GM12874 (cell line): ENCODE data around the gene JCAD.

Experiments
- TF ChIP-seq, protein P1 (sequence below): IDR thresholded peaks from 2 replicates; pipeline ENCODE4 v1.5.1; 2011; ENCODE audit warnings: low read depth, mild to moderate bottlenecking, control low read depth, low read length, moderate library complexity; ENCODE audit not compliant: insufficient read depth

The JCAD gene

DNA sequence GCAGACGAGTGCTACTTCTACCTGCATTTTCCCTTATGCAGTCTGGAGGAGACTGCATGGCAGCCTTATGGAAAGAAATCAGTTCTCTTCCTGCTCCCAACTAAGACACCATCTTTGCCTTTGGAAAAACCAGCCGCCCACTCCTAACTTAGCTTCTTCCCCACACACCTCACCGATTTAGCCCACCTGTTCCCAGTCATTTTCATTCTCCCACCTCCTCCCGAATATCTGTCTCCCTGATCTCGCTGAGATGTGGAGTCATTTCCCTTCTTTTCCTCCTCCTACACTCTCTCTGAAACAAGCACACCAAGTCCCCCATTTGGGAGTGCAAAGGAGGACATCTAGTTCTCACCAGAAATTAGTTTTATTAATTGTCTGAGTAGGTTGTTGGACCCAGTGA, 35.2 kb upstream of the JCAD start:
- TF ChIP-seq, protein P1, sequence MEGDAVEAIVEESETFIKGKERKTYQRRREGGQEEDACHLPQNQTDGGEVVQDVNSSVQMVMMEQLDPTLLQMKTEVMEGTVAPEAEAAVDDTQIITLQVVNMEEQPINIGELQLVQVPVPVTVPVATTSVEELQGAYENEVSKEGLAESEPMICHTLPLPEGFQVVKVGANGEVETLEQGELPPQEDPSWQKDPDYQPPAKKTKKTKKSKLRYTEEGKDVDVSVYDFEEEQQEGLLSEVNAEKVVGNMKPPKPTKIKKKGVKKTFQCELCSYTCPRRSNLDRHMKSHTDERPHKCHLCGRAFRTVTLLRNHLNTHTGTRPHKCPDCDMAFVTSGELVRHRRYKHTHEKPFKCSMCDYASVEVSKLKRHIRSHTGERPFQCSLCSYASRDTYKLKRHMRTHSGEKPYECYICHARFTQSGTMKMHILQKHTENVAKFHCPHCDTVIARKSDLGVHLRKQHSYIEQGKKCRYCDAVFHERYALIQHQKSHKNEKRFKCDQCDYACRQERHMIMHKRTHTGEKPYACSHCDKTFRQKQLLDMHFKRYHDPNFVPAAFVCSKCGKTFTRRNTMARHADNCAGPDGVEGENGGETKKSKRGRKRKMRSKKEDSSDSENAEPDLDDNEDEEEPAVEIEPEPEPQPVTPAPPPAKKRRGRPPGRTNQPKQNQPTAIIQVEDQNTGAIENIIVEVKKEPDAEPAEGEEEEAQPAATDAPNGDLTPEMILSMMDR = no peak

DNA sequence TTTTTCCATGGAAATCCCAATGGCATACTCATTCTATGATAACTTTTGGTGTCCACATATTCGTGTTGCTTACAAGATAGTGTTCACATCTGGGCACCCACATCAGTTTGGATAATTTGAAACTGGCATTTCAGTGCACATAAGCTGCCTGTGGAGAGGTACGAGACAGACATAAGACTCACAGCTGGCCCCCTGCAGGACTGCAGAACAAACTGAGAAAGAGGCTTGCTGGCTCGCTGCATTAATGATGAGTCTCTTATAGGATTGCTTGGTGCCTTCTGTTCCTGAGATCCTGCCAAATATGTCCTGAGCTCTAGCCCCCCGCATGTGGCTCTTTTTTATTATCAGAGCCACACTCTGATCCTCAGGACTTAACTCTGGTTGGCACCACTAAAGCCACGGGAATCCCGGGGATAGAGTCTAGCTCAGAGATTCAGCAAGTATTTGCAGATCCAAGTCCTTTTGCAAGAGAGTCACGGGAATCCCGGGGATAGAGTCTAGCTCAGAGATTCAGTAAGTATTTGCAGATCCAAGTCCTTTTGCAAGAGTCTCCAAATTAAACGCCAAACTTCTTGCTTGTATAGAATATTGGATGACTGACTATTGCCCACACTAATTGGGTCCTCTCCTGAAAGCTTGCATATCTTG, 34.0 kb upstream of the JCAD start:
- TF ChIP-seq, protein P1 = no peak

- TF ChIP-seq, protein P1 = no peak
Measured at GRCh38 chr10:30092151-30092790, 32.9 kb upstream of the JCAD start.

- TF ChIP-seq, protein P1 = no peak
Measured at GRCh38 chr10:30091136-30091535, 31.8 kb upstream of the JCAD start.

DNA sequence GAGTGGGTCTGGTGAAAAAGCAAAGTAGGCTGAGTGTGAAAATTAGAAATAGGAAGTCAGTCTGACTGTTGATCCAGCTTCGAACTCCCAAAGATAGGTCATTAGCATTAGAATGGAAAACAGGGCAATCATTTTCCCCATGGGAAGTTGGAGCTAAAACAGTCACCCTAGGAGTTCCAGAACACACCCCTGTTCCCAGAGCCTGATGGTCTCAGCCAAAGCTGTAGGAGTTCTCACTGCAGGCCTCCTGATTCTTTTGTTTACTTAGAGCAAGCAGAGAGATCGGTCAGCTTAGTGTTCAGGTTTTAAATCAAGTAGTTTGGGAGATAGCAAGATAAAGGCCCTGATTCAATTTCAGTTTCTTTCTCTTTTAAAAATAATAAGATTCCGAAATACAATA, 28.8 kb upstream of the JCAD start:
- TF ChIP-seq, protein P1 = no peak

DNA sequence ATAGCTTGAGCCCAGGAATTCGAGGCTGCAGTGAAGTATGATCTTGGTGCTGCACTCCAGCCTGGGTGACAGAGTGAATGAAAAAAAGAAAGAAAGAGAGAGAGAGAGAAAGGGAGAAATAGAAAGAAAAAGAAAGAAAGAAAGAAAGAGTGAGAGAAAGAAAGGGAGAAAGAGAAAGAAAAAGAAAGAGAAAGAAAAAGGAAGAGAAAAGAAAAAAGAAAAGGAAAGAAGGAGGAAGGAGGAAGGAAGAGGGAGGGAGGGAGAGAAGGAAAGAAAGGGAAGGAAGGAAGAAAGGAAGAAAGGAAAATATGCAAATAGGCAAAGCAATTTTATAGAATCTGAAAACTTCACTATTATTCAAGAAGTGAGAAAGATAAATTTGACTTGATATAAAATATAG, 24.5 kb upstream of the JCAD start:
- TF ChIP-seq, protein P1 = no peak

DNA sequence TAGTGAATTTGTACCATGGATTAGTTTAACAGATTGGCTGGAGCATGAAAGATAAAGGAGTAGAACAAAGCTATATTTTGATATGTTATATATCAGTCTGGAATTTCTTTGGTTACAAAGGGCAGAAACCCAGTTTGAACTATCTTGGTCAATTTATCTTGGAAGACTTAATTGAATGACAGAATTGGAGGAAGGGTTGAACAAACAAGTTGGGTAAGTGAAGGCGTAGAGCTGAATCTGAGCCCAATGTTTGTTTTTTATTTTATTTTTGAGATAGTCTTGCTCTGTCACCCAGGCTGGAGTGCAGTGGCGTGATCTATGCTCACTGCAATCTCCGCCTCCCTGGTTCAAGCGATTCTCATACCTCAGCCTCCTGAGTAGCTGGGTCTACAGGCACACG, 21.8 kb upstream of the JCAD start:
- TF ChIP-seq, protein P1 = no peak
